Globus pallidus (tissue), 1 donor: Measurements from ENCODE around the gene ARF1.
A peak's percentile ranks its signal among the peaks of the same experiment; 100 is the strongest.
"Not testable (repeated sequence)": the region's sequence is repeated elsewhere in the genome, so short reads cannot be mapped to it uniquely, and the experiment has no call there.

Experiments used
- DNase-seq: peaks from one replicate; pipeline ENCODE4 v3.0.0-alpha.2; 2015; ENCODE audit warnings: low spot score

ARF1 gene

DNA sequence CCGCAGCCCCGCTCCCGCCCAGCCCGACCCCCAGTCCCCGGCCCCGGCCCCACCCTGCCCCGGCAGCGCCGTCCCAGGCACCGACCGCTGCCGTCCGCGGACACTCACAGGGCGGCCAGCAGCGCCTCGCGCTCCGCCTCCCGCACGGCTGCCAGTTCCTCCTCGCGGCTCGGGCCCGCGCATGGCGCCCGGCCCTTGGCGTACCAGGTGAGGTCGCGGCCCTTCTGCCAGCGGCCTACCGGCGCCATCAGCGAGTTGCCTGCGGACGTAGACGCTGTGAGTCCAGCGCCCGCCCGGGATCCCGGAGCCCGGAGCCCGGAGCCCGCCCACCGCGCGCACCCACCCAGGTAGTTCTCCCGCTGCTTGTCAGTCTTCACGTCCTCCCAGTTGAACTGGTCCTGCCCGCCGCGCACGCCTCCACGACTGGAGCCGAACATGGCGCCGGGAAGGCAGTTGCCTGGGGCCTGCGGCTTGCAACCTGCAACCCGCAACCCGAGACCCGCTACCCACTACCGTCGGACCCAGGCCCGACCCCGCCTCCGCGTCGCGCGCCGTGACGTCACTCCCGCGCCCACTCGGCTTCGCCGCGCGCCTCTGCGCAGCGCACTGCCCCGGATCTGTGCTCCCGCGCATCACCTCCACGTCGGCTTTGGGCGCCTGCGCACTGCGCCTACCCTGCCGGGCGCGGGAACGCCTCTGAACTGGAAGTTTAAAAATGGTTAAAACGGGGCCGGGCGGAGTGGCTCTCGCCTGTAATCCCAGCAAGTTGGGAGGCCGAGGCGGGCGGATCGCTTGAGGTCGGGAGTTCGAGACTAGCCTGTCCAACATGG, 20.5 kb downstream of the ARF1 start, which contains the start of gene C1orf35:
Gene C1orf35, minus strand, starts transcription at position 535 of the 830 bp plus-strand sequence. Its CDS starts 98 bp downstream, at position 437.
- DNase-seq = peak; percentile 83

DNA sequence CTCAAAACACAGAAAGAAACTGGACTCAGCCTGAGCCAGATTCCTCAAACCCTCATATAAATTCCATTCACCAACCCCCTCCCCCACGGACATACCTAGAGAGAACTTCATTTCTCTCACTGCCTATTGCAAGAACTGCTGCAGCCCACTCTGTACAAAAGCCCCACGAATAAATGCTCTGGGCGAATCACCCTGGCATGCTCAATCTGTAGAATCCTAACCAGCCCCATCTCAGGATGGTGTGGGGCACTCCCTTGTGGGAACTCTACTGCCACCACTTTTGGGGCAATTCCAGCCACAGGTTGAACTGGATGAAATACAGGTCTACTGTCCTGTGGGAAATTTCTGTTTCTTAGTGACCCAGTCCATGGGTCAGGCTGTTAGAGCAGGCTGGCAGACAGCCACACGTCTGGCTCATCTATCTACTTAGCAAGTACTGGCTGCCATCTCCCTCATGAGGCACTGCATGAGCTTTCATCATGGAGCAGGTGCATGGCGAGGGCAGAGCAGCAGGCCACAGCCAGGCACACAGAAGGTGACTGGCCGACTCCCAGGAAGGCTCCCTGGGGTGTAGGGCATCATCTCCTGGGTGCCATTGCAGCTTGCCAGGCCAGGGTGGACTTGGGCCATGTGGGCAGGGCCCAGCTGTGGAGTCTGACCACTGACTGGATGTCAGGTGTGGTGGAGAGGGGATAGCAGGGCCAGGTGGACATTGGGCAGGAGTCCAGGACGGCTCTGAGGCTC, 22.2 kb downstream of the ARF1 start:
- DNase-seq = no peak

- DNase-seq = no peak
Measured at GRCh38 chr1:228105270-228105995, 22.9 kb downstream of the ARF1 start.

DNA sequence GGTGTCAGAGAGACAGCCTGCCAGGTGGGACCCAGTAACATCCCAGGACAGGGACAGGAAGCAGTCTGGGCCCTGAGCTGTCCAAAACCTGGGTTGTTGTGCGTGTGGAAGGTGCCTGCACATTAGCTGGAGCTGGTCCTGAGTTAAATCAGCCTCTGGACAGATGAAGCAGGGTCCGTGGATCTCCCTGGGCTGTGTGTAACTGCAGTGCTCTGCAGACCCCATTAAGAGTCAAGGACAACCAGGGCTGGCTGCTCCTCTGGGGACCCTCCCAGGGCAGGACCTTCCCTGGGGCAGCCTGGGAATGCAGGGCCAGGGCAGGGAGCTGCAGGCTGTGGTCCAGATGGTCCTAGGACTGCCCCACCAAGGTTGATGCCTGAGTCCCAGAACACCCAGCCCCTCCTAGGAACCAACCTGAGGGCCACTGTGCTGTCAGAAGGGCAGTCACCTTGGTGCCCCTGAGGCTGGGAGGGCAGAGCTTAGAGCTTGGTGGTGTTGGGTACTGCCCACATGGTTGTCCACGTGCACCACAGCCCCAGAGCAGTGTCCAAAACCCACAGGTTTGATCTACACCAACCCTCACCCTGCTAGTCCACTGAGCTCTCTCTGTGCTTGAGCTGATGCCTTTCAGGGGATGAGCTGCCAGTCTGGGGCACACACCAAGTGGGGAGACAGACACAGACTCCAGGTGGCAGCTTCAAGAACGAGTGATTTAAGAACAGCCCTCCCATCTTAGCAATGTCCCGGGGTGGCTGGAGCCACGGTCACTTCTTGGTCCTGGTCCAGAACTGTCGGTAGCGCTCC, 23.7 kb downstream of the ARF1 start:
- DNase-seq = no peak

- DNase-seq = no peak
Measured at GRCh38 chr1:228106800-228107054, 24.2 kb downstream of the ARF1 start.

- no peak for DNase-seq
Measured at GRCh38 chr1:228107636-228108035, 25.1 kb downstream of the ARF1 start.

GRCh38 chr1:228108055-228108690, 25.7 kb downstream of the ARF1 start:
- no peak for DNase-seq

GRCh38 chr1:228108742-228109072, 26.2 kb downstream of the ARF1 start:
- no peak for DNase-seq

DNA sequence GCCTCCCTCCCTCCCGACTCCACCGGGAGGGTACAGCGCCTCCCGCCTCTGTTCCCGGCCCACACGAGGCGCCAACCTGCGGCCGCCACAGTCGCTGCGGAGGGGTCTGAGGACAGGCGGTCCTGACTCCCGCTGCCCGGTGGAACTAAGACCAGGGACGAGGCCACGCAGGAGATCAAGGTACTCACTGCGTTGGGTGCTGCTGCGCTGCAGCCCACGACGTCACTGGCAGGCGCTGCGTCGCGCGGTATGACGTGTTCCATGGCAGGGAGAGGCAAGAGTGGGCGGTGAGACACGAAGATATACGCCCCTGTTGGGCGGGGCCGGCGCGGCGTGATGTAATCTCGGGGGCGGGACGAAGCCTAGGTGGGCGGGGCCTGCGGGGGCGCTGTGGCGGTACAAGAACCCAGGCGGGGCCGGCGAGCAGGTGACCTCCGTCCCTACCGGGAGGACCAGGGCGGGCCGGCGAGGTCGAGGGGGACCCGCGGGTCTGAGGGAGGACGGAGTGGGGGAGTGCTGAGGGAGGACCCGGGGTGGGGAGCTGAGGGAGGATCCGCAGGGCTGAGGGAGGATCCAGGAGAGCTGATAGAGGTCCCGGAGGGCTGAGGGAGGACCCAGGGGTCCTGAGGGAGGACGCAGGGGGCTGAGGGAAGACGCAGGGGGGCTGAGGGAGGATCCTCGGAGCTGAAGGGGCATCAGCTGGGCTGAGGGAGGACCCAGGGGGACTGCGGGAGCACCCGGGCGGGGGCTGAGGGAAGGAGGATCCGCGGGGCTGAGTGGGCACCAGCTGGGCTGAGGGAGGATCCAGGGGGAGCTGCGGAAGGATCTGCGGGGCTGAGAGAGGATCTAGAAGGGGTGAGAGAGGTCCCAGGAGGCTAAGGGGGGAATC, 26.8 kb downstream of the ARF1 start, which contains the start of gene MRPL55:
Gene MRPL55, minus strand, starts transcription at position 227 of the 889 bp plus-strand sequence. CDS start 1,039 bp downstream, outside the sequence.
- peak; percentile 98 for DNase-seq

DNA sequence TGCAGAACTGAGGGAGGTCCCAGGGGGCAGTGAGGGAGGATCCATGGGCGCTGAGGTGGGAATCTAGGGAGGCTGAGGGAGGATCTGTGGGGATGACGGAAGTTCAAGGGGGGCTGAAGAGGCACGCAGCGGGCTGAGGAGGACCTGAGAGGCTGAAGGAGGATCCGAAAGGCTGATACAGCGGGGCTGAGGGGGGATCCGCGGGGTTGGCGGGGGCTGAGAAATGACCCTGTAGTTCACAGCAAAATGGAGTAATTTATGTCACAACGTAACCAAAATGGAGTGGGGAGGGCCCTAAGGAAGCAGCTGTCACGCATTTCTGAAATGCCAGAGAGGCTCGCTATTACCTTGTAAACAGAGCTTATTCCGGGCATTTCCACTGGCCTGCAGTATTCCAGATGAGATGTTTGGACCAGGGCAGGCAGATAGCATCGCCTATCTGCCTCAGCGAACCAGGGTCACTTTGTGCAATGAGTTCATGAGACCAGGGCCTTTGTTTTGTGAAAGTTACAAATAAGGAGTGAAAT, 27.5 kb downstream of the ARF1 start:
- DNase-seq = no peak

GRCh38 chr1:228110556-228110955, 28.0 kb downstream of the ARF1 start:
- DNase-seq = no peak

GRCh38 chr1:228111315-228111714, 28.8 kb downstream of the ARF1 start:
- DNase-seq = not testable (repeated sequence)

DNA sequence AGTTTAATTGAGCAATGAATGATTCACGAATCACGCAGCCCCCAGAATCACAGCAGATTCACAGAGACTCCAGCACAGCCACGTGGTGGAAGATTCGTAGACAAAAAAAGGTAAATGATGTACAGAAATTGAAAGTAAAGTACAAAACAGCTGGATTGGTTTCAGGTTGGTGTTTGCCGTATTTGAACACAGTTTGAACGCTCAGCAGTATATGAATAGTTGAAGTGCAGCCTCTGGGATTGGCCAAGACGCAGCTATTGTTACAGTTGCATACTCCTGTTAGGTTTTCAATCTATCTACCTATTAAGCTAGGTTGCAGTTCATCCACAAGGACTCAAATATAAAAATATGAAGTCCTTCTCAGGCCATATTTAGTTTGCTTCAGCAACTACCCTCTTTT, 29.7 kb downstream of the ARF1 start:
- no peak for DNase-seq

DNA sequence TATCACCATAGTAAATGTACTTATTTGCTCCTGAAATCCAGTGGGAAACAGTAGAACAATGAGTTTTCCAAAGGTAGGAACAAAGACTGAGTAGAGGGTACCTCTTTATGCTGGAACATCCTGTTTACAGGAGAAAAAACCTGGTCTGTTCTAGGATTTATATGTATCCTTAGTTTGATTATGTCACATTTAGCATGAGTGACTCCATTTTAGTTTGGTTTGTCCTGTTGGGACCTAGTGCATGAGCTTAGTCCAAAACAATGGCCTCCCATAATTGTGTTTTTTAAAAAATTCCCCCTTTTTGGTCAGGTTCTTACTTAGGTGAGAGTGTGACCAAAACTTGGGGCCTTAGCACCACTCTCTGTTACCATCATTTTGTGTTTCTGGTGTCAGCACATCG, 30.1 kb downstream of the ARF1 start:
- no peak for DNase-seq

GRCh38 chr1:228114827-228115226, 32.3 kb downstream of the ARF1 start:
- DNase-seq = no peak

- DNase-seq = no peak
Measured at GRCh38 chr1:228117335-228117734, 34.8 kb downstream of the ARF1 start.

- DNase-seq = no peak
Measured at GRCh38 chr1:228118040-228118439, 35.5 kb downstream of the ARF1 start.

DNA sequence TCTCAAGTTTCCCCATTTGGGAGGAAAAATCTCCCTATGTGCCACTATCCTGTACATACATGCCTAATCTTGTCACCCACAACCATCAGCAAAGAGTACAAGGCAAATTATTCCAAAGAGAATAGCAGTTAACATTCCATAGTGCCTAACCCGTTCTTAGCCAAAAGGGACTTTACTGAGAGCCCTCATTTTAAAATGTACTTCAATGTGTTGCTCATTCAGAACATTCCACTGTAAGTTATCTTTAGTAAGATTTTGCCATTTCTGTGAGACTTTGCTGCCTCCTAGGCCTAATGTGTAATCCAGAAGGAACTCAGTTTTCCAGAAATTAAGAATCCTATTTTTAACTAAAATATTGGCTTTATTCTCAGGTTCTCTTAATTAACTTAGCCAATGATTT, 37.8 kb downstream of the ARF1 start:
- no peak for DNase-seq

DNA sequence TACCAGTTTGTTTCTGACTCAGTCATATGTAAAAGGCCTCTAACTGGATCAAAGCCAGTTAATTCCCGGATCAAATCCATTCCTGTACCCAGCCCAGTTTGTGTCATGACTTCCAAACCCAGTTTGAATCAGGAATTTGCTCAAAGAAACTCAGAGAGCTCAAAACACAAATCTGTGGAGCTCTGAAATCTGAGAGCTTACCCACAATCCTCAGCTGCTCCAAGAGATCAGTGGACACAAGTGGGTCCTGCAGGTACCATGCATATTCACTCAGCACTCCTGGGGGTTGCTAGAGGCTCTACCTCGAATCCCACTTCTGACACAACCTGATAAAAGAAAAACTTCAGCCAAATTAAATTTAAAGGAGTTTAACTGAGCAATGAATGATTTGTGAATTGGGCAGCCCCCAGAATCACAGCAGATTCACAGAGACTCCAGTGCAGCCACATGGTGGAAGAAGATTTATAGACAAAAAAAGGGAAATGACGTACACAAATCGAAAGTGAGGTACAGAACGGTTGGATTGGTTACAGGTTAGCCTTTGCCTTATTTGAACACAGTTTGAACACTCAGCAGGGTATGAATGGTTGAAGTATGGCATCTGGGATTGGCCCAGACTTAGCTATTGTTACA, 38.5 kb downstream of the ARF1 start:
- DNase-seq = no peak
